ENCODE results near the gene ATP6V0B.

GRCh38 chr1:43969416-43969745 is 5.4 kb upstream of the ATP6V0B start:
- TF ChIP-seq CTCF (IDR thresholded peaks at IDR 0.05) (no peak), EZH2phosphoT487 (IDR thresholded peaks at IDR 0.05) (no peak)

Measured in neural progenitor cell (in vitro differentiated cells).